ENCODE results near the gene GADL1.

GADL1 gene

DNA sequence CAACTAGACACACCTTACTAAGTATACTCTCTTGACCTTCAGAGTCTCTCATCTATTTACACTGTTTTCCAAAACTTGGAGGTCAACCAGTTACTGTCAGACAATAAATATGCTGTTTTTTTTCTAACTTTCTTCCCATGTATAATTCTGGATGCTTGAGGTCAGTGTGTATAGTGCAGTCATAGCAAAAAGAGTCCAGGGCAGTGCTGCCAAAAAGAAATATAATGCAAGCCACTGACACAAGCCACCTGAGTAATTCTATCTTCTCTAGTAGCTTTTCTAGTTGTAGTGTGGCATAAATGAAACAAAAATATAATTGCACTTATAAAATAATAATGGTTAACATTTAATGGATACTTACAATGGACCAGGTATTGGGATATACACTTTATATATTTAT, 21.6 kb downstream of the GADL1 start:
- TF ChIP-seq CTCF (IDR thresholded peaks at IDR 0.05; ENCODE audit: low read depth, low read length), result no peak
- in situ Hi-C loops (cut with HindIII; ENCODE audit: low sequenced_read_pairs), result no loop called here
- no peak for DNase-seq (ENCODE audit: low read depth, low spot score)
- H3K4me3 ChIP-seq (ENCODE audit: low read depth, low read length), result no peak overlapping the region

- in situ Hi-C loops (cut with HindIII; ENCODE audit: low sequenced_read_pairs), result no loop called here
- no peak for DNase-seq (ENCODE audit: low read depth, low spot score)
- no peak for TF ChIP-seq CTCF (IDR thresholded peaks at IDR 0.05; ENCODE audit: low read depth, low read length)
- H3K4me3 ChIP-seq (ENCODE audit: low read depth, low read length), result no peak overlapping the region
Measured at GRCh38 chr3:30871720-30872119, 22.7 kb downstream of the GADL1 start.

- no peak for DNase-seq (ENCODE audit: low read depth, low spot score)
- in situ Hi-C loops (cut with HindIII; ENCODE audit: low sequenced_read_pairs), result no loop called here
- no peak overlapping the region for H3K4me3 ChIP-seq (ENCODE audit: low read depth, low read length)
- TF ChIP-seq CTCF (IDR thresholded peaks at IDR 0.05; ENCODE audit: low read depth, low read length), result no peak
Measured at GRCh38 chr3:30864836-30865235, 29.6 kb downstream of the GADL1 start.

DNA sequence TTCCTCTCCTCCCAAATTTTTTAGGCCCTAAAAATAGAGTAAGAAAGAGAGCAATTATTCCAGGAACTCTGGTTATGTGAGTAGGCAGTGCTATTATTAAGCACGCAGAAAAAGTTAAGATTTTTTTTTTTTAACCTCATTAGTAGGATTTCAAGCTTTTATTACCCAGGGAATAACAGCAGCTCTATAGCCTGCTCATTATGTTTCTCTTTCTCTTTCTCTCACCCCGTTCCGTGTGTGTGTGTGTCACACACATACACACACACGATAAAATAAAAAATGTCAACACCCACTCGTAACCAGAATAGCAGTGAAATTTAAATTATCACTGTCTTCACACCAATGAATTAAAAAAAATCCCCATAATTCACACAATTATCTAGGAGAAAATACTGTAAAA, 30.3 kb downstream of the GADL1 start:
- no peak for TF ChIP-seq CTCF (IDR thresholded peaks at IDR 0.05; ENCODE audit: low read depth, low read length)
- no peak overlapping the region for H3K4me3 ChIP-seq (ENCODE audit: low read depth, low read length)
- in situ Hi-C loops (cut with HindIII; ENCODE audit: low sequenced_read_pairs), result no loop called here
- no peak for DNase-seq (ENCODE audit: low read depth, low spot score)

DNA sequence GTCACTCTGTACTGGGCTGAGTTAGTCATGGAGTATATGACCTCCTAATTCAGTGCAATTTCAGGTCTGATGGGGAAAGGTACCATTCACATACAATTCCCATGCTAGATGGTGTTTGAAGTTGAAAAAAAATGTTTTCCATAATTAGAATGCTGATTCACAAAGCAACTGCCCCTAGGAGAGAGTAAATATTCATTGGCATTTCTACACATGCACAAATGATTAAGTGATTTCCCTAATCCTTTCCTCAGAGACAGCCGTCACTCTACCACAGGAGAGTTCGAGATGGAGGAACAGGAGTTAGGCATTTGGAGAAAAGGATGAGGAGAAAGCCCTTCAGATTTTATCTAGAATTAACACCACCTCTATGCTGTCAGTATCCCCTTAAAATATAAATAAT, 32.5 kb downstream of the GADL1 start:
- H3K4me3 ChIP-seq (ENCODE audit: low read depth, low read length), result no peak overlapping the region
- TF ChIP-seq CTCF (IDR thresholded peaks at IDR 0.05; ENCODE audit: low read depth, low read length), result no peak
- in situ Hi-C loops (cut with HindIII; ENCODE audit: low sequenced_read_pairs), result no loop called here
- DNase-seq (ENCODE audit: low read depth, low spot score), result no peak

- H3K4me3 ChIP-seq (ENCODE audit: low read depth, low read length), result no peak overlapping the region
- TF ChIP-seq CTCF (IDR thresholded peaks at IDR 0.05; ENCODE audit: low read depth, low read length), result no peak
- no peak for DNase-seq (ENCODE audit: low read depth, low spot score)
- in situ Hi-C loops (cut with HindIII; ENCODE audit: low sequenced_read_pairs), result no loop called here
Measured at GRCh38 chr3:30858894-30859389, 35.5 kb downstream of the GADL1 start.
